ENCODE data around the gene CTSH.

CTSH gene

DNA sequence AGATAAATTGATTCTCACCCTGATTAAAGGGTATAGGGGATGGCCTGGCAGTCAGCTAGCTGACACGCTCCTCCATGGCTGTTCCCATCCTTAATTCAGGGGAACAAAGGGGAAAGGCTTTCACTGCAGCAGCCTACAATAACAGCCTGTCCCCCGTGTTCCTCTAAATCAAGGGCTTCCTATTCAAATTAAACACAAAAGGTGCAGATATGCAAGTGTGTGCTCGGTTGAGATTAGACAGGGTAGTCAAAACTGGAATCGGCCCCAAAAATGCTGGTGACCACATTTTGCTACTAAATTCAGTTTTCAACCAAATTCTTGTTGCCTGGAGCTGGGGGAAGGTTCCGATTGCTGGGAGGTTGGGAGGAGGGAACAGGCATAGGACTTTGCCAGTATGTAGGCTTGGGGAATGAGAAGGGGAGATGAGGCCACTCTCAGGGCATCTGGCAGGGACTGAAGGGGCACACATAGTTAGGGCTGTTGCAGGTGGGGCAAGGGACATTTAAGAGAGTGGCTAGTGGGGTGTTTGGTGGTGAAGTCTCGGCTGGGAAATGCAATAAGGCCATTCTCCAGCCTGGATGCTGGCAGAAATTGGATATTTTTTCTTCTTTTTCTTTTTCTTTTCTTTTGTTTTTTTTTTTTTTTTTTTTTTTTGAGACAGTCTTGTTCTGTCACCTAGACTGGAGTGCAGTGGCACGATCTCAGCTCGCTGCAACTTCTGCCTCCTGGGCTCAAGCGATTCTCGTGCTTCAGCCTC, 32.9 kb upstream of the CTSH start:
- DNase-seq: no peak

DNA sequence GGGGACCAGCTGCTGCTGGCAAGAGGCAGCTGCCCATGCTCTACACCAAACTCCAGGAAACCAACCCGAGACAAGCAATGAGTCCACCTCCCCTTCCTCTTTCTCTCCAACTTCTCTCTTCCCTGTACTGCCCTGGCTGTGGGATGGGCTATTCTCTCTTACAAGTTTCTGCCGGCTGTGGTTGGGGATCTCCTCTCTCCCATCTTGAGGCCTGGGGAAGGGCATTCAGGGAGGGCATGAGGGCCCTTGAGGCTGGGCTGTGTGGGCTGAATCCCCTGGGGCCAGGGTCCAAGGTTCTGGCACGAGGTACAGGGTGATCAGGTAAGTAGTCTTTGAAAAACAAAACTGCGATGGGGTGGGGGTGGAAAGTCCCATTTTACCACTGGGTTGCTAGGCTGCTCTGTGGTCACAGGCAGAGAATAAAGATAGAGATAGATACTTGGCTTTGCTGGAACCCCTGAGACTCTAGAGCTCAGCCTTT, 32.3 kb upstream of the CTSH start:
- no peak for DNase-seq

DNA sequence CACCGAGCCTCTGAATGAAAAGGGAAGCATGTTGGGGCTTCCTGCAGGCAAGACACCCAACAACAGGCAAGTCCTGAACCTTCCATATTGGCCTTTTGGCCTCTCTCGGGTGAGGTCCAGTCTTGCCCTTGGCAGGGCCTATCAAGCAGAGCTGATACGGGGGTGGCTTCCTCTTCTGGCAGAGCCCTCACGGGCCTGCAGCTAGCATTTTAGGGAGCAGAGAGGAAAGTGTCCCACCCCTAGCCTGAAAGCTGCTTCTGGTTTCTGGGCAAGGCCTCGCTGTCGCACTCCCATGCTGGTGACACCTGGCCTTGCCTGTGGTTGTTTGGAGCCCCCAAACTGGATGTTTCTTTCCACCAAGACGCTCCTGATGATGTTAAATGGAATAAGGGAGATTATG, 31.8 kb upstream of the CTSH start:
- DNase-seq: no peak

DNA sequence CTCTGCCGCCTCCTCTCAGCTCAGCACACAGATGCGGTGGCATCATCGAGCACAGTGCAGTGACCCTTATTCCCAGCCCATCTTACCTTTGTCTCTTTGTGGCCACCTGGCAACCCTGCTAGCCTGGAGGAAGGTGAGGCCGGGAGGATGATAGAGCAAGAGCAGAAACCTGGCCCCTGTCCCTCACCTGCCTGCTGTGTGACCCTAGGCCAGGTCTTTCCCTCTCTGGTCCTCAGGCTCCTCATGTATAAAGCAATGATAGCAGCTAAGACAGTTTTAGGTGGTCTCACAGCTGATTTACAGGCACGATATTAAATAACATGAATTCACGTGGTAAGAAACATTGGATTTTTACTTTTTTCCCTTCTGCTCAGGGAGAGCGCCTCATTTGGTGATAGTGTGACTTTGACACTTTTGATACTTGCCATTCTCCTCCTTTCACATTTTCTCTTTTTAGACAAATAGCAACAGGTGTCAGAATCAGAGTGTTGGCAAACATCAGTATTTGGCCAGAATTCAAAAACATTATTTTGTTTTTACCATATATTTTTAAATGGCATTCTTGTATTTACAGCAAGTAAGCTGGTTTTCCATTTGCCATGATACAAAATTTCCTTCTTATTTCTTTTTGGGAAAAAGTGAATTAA, 29.5 kb upstream of the CTSH start:
- no peak for DNase-seq

DNA sequence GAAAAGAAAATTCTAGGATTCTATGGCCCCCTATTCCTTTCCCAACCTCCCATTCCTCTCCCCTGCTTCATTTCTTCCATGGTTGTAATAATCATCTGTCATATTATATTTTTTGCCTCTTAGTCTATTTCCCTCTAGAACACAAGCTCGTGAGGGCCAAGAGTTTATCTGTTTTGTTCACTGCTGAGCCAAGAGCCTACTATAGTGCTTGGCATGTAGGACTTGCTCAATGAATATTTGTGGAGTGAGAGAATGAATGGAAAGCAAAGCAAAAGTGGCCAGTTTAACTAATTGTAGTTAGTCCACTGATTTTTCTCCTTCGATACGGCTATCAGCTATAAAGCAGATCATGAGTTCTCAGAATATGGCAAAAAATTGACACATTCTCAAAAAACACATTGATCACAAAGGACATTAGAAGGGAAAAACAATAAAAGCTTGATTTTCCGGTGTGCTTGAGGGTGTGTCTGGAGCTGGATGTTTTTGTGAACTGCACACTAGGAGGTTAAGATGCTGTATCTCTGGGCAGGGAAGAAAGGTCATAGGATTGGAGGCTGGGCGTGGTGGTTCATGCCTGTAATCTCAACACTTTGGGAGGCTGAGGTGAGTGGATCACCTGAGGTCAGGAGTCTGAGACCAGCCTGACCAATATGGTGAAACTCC, 25.0 kb upstream of the CTSH start:
- DNase-seq: no peak

DNA sequence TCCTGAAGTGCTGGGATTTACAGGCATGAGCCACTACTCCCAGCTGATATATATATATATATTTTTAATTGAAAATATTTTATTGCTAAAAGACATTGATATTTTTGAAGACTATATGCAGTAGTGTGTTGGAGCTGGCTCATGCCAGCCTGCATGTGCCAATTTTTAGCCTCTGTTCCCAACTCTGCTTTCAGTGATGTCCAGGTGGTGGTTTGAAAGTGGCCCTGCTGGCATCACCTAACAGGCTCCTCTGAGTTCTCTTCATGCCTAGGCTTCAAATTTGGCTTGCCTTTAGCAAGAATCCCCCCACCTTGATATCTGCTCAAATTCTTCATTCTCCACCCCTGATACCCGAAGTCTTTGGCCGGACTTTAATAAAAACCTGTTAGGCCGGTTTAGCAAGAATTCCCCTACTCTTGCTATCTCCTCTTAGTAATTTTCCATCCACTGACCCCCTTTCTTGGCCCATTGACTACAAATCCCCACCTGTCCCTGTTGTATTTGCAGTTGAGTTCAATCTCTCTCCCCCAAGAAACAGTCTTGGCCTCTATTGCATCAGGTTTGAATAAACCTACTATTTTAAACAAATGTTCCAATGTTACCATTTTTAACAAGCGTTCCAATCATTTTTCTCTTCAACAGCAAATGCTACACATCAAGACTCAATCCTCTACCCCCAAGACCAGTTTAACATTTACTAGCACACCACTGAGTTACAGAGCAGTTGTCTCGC, 23.9 kb upstream of the CTSH start:
- no peak for DNase-seq

DNA sequence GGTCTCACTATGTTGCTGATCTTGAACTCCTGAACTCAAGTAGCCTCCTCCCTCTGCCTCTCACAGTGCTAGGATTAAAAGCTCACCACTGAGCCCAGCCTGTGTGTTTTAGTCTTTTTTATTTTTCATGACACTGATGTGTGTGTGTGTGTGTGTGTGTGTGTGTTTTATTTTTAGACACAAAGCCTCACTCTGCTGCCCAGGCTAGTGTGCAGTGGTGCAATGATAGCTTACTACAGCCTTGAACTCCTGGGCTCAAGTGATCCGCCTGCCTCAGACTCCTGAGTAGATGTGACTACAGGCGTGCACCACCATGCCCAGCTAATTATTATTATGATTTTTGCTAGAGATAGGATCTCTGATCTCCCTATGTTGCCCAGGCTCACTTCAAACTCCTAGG, 23.3 kb upstream of the CTSH start:
- DNase-seq: no peak

DNA sequence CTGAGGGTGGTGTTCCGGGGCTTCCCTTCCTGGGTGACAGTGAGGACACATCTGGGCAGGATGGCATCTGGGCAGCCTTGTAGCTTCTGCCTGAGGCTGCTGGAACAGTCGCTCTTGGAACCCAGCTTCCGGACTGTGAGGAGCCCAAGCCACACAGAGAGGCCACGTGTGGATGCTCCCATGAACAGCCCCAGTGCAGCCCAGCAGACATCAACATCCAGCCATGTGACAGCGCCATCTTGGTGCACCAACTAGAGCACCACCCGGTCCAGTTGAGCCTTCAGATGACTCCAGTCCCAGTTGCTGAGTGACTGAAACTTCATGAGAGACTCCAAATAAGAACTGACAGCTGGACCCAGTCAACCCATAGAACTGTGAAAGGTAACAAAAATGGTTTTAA, 15.5 kb upstream of the CTSH start:
- no peak for DNase-seq

DNA sequence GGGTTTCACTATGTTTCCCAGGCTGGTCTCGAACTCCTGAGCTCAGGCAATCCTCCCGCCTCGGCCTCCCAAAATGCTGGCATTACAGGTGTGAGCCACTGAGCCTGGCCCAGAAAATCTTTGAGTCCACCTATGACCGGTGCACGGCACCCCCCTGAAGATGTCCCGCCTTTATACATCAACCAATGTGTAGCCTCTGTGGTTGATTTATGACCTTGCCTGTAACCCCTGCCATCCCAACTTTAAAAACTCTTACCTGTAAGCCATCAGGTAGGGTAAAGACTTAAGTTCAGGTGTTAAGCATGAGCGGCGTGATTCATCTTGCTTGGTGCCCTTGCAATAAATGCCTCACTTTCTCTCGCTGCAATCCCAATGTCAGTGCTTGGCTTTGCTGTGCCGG, 14.5 kb upstream of the CTSH start:
- DNase-seq: no peak

DNA sequence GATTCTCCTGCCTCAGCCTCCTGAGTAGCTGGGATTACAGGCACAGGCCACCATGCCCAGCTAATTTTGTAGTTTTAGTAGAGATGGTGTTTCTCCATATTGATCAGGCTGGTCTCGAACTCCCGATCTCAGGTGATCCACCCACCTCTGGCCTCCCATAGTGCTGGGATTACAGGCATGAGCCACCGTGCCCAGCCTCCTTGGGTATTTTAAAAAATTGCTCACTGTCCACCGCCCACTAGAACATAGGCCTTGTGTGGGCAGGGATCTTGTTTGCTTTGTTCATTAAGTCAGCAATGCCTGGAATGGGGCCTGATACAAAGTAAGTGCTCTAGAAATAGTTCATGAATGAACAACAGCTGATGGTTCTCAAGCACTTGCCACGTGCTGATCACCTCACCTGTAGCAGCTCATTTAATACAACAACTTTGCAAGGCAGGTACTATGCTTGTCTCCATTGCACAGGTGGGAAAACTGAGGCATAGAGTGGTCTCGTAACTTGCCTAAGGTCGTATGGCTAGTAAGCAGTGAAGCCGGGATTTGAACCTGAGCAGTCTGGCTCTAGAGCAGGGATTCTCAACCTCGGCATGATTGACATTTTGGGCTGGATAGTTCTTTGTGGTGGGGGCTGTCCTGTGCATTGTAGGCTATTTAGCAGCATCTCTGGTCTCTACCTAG, 12.7 kb upstream of the CTSH start:
- DNase-seq: no peak

DNA sequence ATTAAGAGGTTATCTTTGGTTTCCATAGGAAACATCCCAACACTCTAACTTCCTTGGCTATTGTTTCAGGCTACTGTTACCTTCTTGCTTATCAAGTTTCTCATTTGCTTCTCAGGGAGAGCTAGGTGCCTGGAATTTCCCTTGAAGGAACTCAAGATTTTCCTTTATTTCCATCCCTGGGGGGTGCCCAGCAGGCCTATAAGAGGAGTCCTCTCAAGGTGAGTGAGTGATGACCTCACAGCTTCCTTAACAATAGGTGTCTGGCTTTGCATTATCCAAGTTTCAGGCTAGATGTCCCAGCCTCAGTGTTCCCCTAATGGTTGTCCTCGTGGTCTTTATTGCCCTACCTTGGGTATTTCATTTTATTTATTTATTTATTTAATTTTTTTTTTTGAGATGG, 12.1 kb upstream of the CTSH start:
- DNase-seq: no peak

DNA sequence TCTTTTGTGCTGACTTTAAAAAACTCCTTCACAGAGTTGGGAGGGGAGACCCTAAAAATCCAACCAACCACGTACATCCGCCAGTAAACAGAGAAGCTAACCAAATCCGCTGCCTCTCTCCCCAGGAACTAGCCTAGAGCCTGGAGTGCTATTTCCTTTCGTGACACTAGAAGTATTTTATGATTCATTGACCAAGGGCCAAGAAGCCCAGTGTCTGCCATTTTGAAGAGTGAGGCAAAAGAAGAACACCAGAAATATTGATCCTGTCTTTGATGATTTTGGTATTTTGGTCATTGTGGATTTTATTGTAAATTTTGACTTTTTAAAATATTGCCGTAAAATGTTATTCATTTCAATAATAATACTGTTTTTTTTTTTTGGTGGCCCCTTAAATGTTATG, 10.5 kb upstream of the CTSH start:
- no peak for DNase-seq

DNA sequence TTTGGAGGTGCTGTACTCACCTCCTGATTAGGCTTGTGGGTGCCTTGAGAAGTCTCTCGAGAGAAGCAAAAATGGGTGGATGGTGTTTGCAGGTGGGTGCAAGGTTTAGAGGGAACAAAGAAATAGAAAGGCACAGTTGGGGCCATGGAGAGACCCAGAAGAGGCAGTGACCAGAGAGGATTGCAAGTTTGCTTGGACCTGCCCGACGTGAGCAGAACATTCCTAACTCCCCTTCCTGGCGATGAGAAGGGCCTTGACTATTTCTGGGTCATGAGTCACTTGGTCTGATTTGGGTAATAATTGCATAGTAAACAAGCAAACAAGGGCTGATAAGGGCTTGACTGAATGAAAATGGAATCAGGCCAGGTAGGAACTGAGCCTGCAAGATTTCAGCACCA, 7.0 kb upstream of the CTSH start:
- DNase-seq: no peak

DNA sequence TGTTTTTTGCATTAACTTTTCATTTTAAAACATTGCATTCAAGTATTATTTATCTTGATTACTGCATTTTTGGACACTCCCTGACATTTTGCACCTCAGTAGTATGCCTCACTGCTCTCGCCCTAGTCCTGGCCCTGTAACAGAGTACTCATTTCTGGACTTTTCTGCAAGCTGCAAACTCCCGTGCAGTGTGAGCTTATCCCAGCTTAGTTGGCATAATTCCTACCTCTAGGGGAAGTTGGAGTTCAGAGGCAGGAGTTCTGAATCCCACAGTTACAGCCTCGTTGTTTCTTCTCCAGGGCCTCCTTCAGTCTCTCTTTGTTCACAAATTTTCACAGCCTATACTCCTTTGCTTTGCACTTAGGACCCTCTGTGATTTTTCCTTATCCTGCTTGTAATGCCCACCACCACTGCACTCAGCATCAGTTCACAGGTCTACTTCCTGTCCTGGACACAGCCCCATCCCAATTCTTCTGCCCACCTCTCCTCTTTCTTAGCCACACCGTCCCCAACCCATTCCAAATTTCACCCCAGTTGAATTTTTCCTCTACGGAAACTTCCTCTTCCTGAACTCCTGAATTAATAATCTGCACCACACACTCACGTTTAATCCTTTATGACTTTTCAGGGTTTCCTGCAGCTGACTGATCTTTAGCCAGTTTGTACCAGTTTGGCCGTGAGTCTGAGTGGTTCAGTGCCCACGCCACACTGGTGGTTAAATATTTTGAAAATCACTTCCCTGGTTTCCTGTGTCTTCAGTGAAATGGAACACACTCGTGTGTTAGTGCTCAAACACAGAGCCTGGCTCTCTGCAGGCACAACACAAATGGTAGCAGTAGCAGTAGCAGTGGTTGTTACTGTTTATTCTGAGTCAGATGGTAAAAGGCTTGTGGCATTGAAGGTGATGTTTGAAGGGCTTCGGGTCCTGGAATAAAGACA, 6.3 kb upstream of the CTSH start:
- no peak for DNase-seq

DNA sequence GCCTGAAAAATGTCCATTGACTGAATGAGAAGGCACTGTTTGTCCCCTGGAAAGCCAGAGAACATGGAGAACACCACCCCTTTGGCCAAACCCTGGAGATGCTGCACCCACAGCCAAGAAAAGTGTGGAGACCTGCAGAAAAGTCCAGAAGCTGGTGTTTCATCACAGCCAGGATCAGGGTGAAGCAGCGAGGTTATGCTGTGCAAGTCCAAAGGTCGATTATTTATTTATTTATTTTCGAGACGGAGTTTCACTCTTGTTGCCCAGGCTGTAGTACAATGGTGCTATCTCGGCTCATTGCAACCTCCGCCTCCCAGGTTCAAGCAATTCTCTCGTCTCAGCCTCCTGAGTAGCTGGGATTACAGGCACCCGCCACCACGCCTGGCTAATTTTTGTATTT, 5.5 kb upstream of the CTSH start:
- DNase-seq: no peak

DNA sequence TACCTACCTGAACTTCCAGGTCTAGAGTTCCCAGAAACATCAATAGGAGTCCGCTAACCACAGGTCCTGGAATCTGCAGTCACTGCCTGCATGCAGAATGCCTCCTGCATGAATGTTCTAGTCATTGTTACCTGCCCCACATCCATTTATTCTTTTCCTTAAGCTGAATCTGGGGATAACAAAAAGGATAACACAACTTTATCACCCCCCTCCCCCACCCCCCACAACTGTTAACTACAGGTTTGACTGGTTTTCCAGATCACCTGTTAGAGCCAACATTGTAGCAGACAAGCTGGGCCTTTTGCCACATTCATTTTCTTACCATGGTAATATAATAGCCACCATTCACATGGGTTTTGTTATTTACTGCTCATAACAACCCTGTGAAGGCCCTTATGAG, 4.6 kb upstream of the CTSH start:
- no peak for DNase-seq

DNA sequence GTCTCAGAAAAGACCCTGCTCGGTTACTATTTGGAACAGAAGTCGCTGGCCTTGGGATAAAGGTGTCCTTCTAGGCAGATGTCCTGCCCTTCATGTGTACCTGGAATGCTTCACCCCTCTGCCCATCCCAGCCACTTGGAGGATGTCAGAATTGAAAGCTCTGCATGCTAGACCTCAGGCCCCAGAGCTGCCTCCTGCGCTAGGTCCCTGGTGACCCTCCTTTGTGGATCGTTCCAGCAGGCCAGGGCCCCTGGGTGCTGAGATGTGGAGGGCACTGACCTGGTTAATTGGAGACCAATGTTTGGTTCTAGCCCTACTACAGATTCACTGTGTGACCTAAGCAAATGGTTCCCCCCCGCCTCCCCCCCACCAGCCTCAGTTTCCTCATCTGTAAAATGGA, 2.7 kb upstream of the CTSH start:
- no peak for DNase-seq

DNA sequence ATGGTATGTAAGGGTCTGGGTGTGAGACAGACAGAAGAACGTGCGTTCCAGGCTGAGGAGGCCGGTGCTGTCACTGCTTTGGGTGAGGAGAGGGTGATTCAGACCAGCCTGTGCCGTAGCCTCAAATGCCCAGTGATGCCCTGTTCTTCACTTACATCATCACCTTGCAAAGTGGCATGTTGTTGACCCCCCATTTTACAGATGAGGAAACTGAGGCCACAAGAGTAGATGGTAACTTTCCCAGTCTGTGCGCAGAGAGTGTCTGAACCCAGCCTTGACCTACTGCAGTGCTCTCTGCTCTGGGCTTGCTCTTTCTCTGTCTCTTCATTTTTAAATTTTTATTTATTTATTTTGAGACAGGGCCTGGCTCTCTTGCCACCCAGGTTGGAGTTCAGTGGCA, 1.6 kb upstream of the CTSH start:
- DNase-seq: no peak

DNA sequence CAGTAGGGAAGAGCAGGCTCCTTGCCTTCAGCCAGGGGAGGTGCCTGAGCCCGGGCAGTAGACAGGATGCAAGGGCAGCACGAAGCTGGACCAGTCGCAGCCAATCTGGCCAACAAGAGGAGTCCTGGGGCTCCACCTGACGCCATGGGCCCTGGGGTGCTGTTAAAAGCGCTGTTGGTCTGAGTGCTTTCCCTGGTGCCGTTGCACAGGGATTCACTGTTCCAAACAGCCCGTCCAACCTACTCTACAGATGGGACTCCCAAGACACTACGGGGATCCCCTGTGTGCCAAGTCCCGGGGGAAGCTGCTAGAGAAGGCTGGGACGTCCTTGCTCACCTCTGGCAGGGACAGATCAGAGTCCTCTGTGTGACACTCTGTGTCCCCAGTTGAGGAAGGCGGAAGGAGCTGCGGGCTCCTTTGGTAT, 632 bp downstream of the CTSH start:
- peak; percentile 10 for DNase-seq

DNA sequence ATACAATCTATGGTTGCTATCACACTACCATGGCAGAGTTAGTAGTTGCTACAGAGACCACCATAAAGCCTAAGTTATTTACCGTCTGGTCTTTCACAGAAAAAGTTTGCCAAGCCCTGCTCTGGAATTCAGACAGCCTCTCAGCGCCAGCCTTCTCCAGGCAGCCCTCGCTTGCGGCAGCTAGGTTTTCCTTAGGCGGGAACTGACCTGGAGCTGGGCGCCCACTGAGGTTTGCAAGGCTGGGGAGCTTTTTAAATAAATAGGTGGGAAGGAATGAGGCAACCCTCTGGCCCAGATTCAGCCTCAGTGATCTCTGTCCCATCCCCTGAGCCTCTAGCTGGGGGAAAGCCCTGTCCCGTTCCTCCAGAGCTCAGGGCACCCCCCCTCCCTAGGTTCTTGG, 1.2 kb downstream of the CTSH start:
- DNase-seq: no peak

DNA sequence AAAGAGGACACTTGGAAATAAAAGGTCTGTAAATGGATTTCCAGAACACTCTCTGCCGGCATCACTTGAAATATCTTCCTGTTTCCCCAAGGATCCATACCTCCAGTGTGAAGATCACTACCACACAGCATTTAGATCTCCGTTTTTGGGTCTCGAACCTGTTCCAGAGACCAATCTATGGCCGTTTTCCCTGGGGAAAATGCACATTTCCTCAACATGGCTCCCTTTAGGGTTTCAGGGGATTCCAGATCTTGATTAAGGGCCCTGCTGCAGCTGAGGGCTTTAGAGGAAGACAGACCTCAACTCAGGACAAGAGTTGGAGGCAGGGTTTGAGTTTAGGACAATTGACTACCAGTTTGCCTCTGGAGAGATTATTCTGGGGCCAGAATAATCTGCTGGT, 2.1 kb downstream of the CTSH start:
- no peak for DNase-seq

Data from NCI-H2171 treated with DMSO at 0.1 percent for 48 hours (cell line).